Skeletal muscle tissue (tissue), 5 donors: ENCODE results near the gene MACROH2A1. TPM values are rescaled to one million over a fixed set of nuclear protein-coding genes. Genes with fewer than 3 reads are reported as not detected.

ENCODE experiments used
- H3K27ac ChIP-seq: one replicate; pipeline ENCODE4 v1.7.0; 2013; ENCODE audit warnings: mild to moderate bottlenecking, low read depth, low read length, inconsistent platforms
- H3K27me3 ChIP-seq, 3 donors: one replicate each; pipeline ENCODE4 v1.7.0; 2013; ENCODE audit warnings: low read length in 3 of 3; ENCODE audit not compliant: control insufficient read depth in 3 of 3, insufficient read depth in 3 of 3
- H3K36me3 ChIP-seq, 3 donors: one replicate each; pipeline ENCODE4 v1.7.0; 2013; ENCODE audit warnings: low read length in 3 of 3; ENCODE audit not compliant: control insufficient read depth in 3 of 3, insufficient read depth in 3 of 3
- H3K4me1 ChIP-seq, 3 donors: one replicate each; pipeline ENCODE4 v1.7.0; 2013; ENCODE audit warnings: low read length in 3 of 3, mild to moderate bottlenecking in 3 of 3; ENCODE audit not compliant: control insufficient read depth in 3 of 3, insufficient read depth in 3 of 3
- H3K4me3 ChIP-seq, 3 donors: one replicate each; pipeline ENCODE4 v1.7.0; 2013; ENCODE audit warnings: low read length in 3 of 3
- H3K9ac ChIP-seq, 3 donors: one replicate each; pipeline ENCODE4 v1.7.0; 2013; ENCODE audit warnings: low read length in 3 of 3, mild to moderate bottlenecking in 3 of 3, moderate library complexity in 2 of 3, low read depth in 1 of 3
- H3K9me3 ChIP-seq, 3 donors: one replicate each; pipeline ENCODE4 v1.7.0; 2013; ENCODE audit warnings: low read length in 3 of 3; ENCODE audit not compliant: control insufficient read depth in 3 of 3
- small RNA-seq: library from RNA; depleted of rRNA; stranded (forward); fragments of <200 nt; gene quantifications from one replicate; pipeline ENCODE3, GENCODE V24; 2014
- total RNA-seq: library from RNA; depleted of rRNA; stranded (reverse); fragments of >200 nt; gene quantifications from one replicate; pipeline ENCODE4 v1.2.3, GENCODE V29; 2014
- donor health status: Osteomylitis.

Gene MACROH2A1
- total RNA-seq, 1 donor from 2014 or later: 86.1 TPM

GRCh38 chr5:135295852-135296251 lies 103.2 kb downstream of the MACROH2A1 start:
- Histone ChIP-seq H3K4me3 (no peak overlapping the region), H3K4me1 (no peaks in the 10 kb centered on the region), H3K27ac (no peak overlapping the region), H3K36me3 (no peaks in the 10 kb centered on the region), H3K27me3 (no peaks in the 10 kb centered on the region), H3K9me3 (no peaks in the 10 kb centered on the region), H3K9ac (no peak overlapping the region)

GRCh38 chr5:135294793-135295192 lies 104.2 kb downstream of the MACROH2A1 start:
- Histone ChIP-seq H3K9ac (no peak overlapping the region), H3K9me3 (no peaks in the 10 kb centered on the region), H3K27me3 (no peaks in the 10 kb centered on the region), H3K27ac (no peak overlapping the region), H3K4me1 (no peaks in the 10 kb centered on the region), H3K4me3 (no peak overlapping the region), H3K36me3 (no peaks in the 10 kb centered on the region)

GRCh38 chr5:135289651-135290050 lies 109.4 kb downstream of the MACROH2A1 start:
- no peaks in the 10 kb centered on the region for H3K4me1 ChIP-seq
- H3K36me3 ChIP-seq: no peaks in the 10 kb centered on the region
- H3K9me3 ChIP-seq: no peaks in the 10 kb centered on the region
- no peaks in the 10 kb centered on the region for H3K27me3 ChIP-seq
- no peak overlapping the region for H3K27ac ChIP-seq
- no peak overlapping the region for H3K9ac ChIP-seq
- H3K4me3 ChIP-seq: no peak overlapping the region

GRCh38 chr5:135287551-135287950 lies 111.5 kb downstream of the MACROH2A1 start:
- H3K9me3 ChIP-seq: no peaks in the 10 kb centered on the region
- no peak overlapping the region for H3K9ac ChIP-seq
- H3K36me3 ChIP-seq: no peaks in the 10 kb centered on the region
- no peak overlapping the region for H3K4me3 ChIP-seq
- H3K27ac ChIP-seq: no peak overlapping the region
- H3K27me3 ChIP-seq: no peaks in the 10 kb centered on the region
- H3K4me1 ChIP-seq: no peaks in the 10 kb centered on the region

Small RNA genes lying within 50 kb of the gene (small RNA-seq; reads per million reads assigned to genes)
- gene DCANP1: not detected

Other genes with a start within 250 kb of the MACROH2A1 start
- gene DCANP1, start 48.1 kb upstream of the MACROH2A1 start, total RNA-seq: not detected
- gene TIFAB, start 53.1 kb upstream of the MACROH2A1 start, total RNA-seq: 0.52 TPM
- gene NEUROG1, start 136.7 kb upstream of the MACROH2A1 start, total RNA-seq: not detected
- gene CXCL14, start 179.8 kb upstream of the MACROH2A1 start, total RNA-seq: 19.8 TPM